Effector CD4-positive, alpha-beta T cell (primary cell): ENCODE measurements around the gene TRA2A.
"Not testable (repeated sequence)": the region's sequence is repeated elsewhere in the genome, so short reads cannot be mapped to it uniquely, and the experiment has no call there.

Source experiments
- DNase-seq: peaks from one replicate; pipeline ENCODE4 v3.0.0-alpha.2; 2020

The TRA2A gene

DNA sequence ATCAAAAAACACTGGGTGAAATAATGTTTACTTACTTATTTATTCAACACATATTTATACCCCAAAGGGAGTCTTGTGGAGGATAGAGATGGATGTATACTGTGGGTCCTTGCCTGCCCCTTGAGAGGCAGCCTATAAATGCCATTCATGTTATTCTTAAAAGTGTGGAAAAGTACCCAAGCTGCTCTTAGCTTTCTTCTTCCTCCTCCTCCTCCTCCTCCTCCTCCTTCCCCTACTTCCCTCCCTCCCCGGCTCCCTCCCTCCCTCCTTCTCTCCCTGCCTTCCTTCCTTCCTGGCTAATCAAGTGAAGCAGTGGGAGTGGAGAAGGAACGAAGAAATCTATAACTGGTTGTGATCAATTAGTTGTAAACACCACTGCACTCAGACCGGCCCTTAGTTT is 40.3 kb downstream of the TRA2A start:
- DNase-seq: no peak

- DNase-seq: peak; percentile 44
These were observed 41.2 kb downstream of the TRA2A start for GRCh38 chr7:23490357-23491135.

DNA sequence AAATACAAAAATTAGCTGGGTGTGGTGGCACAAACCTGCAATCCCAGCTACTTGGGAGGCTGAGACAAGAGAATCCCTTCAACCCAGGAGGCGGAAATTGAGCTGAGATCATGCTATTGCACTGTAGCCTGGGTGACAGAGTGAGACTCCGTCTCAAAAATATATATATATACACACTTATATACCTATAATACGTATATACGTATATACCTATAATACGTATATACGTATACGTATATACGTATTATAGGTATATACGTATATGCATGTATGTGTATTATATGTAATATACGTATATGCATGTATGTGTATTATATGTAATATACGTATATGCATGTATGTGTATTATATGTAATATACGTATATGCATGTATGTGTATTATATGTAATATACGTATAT is 43.1 kb downstream of the TRA2A start:
- DNase-seq: not testable (repeated sequence)

GRCh38 chr7:23487670-23488069 is 44.1 kb downstream of the TRA2A start:
- DNase-seq: no peak

GRCh38 chr7:23486002-23486773 is 45.6 kb downstream of the TRA2A start:
- no peak for DNase-seq

DNA sequence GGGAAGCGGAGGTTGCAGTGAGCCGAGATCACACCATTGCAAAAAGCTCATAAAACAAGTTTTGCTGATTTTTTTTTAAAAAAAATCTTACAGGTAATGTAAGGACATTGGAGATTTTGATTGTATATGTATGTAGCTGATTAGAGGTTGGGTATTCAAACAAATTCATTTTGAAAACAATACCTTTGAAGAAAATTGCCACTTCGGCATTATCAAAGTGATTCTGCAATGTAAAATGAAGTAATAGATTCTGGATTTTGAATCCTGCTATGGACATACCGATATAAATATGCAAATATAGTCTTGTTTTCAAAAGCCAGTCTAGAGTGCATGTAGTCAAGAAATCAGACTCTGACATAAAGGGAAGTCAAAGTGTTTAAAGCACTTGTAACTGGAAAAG is 49.1 kb downstream of the TRA2A start:
- no peak for DNase-seq

DNA sequence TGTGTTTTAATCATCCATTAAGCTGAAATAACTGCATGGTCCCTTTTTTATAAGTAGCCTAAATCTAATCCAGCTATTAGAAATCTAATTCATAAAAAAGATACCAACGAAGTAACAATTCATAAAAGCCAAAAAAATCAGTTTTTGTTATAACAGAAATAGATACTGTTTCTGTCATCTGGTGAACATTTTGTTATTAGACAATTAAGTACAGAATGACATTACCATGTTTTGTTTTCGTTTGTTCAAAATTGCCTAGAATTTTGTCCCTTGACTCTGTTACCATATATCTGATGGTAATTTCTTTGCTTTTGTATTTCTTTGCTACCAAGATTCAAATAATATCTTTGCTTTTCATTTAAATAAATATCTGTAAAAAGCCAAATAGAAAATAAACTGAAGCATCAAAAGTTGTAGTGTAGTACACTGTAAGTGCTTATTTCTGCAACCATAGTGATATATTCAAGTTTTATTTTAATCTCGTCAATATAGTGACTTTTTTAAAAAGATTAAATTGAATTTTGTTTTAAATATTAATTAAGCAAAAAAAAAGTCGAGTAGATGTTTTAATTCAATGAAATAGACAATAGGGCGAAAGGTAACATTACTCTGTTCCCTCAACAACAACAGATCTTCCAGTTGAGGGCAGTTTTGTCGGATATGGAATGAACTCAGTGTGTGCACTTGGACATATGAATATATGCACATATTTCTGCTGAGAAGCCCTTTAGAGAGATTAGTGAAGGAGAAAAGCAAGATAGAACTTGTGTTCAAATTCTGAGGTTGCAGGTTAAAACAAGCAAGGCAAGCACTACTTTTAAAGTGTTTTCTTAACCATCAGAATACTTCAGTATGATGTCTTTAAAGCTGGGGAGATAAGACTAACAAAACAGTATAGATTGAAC is 53.6 kb downstream of the TRA2A start:
- DNase-seq: no peak

DNA sequence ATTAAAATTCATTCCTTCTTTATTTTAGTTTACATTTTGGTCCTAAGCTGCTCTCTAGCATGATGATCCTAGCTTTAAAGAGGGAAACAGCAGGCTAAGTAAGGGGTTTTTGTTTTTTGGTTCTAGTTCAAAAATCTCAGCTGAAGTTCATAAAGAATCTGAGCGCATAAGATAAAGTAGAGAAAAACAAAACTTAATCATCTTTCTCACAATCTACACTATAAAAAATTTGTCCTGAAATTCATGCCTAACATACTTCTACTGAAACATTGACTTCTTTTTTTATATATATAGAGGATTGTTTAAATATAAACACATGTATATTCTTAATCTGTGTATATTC is 54.7 kb downstream of the TRA2A start:
- DNase-seq: no peak

GRCh38 chr7:23476286-23477156 is 55.3 kb downstream of the TRA2A start:
- no peak for DNase-seq

DNA sequence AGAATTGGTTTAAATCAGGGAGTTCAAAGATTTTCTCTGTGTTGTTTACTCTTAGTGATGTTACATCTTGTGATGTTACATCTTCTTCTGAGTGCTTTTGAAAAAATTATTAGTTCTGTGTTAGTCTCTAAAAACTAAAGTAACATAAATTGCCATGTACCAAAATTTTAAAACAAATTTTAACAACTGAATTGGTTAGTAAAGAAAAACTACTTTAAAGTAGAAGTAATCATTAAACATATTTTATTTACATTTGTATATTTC is 56.3 kb downstream of the TRA2A start:
- DNase-seq: no peak

- no peak for DNase-seq
These were observed 56.8 kb downstream of the TRA2A start for GRCh38 chr7:23474829-23475575.

- peak; percentile 17 for DNase-seq
These were observed 57.5 kb downstream of the TRA2A start for GRCh38 chr7:23474094-23474828.

DNA sequence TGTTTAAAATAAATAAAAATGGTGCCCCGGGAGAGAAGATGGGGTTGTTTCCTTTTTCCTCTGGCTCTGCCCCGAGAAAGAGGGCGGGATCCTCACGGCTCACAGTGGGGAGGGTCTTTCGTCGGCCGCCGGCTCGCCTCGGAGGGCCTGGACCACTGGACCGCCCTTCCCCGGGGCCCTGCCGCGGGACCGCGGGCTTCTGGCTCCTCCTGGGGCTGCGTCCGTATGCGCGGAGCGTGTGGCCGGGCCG is 58.0 kb downstream of the TRA2A start:
- DNase-seq: no peak

- DNase-seq: no peak
These were observed 58.6 kb downstream of the TRA2A start for GRCh38 chr7:23472956-23473843.

GRCh38 chr7:23472556-23472955 is 59.2 kb downstream of the TRA2A start:
- no peak for DNase-seq

DNA sequence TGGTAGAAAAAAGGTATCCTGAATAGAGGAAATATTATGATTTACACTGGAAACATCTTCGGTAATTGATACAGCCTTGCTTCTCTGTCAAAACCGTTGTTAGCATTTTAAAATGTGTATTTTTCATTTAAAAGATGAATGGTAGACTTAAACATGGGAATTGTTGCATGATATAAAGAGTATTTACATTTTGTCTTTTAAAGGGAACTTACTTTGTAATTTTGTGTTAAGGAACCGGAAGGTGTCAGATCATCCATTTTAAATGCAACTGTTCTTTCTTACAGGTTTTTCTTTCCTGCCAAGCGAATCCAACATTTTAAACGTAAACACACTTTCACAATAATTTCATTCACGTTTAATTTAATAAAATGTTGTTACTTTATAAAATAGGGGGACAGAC is 59.7 kb downstream of the TRA2A start:
- DNase-seq: no peak

GRCh38 chr7:23471106-23471859 is 60.5 kb downstream of the TRA2A start:
- DNase-seq: peak; percentile 6

GRCh38 chr7:23470330-23471105 is 61.3 kb downstream of the TRA2A start, which contains the start of gene IGF2BP3:
TSS of gene IGF2BP3 (minus strand) at chr7:23470491. CDS start at chr7:23470110, 381 bp downstream.
- no peak for DNase-seq

GRCh38 chr7:23469961-23470250 is 61.9 kb downstream of the TRA2A start:
- DNase-seq: no peak
